Measurements from ENCODE around the gene LDB2. TPM values are rescaled to one million over a fixed set of nuclear protein-coding genes. Genes with fewer than 3 reads are reported as not detected.

The LDB2 gene
- total RNA-seq, 2 donors from 2014 or later = 30.3 to 45.4 TPM

DNA sequence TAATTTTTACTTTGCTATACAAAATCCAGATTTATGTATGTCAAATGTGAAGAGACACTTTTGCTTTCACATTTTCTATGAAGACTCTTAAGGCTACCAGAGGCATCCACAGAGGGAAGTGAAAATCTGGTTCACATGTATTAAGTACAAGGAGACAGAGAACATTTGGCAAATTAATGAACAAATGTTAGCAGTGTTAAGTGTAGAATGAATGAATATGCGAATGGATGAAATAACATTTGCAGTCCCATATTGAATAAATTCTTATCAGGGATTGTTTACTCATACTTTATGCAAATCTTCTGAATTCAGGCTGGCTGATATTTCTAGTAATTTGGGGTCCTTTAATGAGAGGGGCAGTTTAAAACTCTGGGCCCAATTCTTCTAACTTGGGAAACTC is 159.9 kb downstream of the LDB2 start:
- no peak for ATAC-seq
- DNase-seq = no peak
- intact Hi-C loops (cut with DNase I) = no loop called here

DNA sequence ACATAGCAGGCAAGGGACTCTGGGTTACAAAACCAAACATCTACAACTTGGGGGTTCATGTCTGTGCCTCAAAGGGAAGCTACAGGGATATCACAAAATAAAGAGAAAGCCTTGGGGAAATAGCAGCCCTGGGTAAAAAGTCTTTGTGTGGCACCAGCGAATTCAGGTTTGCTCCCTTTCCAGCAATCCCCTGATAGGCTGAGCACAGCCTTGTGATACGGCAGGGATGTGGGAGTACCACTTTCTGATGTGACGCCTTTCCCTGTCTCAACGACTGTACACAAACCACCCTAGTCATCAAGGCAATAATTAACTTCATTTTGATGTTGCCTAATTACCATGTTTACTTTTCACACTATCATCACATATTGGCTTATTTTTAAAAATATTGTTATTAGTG is 164.9 kb downstream of the LDB2 start:
- ATAC-seq = no peak
- intact Hi-C loops (cut with DNase I) = no loop called here

DNA sequence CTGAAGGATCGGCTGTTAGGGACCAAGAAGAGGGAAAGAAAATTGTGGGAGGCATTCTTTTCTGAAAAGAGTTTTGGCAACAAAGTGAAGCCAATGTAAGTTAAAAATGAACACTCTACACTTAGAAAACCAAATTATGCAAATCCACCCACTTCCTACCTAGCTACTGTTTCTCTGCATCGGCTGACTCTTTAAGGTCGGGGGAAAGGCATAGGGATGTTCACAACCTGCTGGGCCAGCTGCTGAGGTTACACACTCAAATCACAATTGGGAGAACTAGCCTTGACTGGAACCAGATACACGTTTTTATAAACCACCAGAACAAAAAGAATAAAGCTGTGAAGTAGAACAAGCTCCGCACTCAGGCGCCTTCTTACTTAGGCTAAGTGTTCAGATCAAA is 165.7 kb downstream of the LDB2 start:
- DNase-seq (no peak), ATAC-seq (no peak)
- intact Hi-C loops (cut with DNase I) = no loop called here

More for the DNA sequence above, 164.9 kb downstream of the LDB2 start:
- no peak for DNase-seq

DNA sequence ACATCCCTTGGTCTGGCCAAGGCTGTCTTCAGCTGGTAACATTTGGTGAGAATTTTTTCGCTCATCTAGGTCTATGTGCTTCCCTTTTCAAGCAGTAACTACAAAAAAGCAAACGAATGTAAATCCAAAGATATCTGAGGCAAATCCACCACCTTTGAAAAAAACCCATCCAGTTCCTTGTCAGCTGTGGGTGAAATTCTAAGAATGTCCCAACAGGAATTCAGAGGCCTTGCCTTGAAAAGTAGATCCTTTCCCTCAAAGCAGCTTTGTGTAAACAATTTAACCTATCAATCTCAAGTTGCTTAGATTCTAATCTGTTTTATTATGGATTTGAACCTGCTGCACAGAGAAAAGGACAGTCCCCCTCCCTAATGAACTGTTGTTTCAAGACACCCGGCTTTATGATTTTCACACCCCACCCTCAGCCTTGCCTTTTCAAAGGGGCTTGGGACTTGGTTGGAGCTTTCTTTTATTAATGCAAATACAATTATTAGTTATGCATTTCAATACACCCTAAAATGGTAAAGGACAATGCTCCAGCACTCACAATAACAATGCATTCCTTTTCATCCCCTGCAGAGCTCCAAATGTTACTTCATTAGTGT is 166.6 kb downstream of the LDB2 start:
- ATAC-seq = no peak
- no peak for DNase-seq
- intact Hi-C loops (cut with DNase I) = no loop called here

DNA sequence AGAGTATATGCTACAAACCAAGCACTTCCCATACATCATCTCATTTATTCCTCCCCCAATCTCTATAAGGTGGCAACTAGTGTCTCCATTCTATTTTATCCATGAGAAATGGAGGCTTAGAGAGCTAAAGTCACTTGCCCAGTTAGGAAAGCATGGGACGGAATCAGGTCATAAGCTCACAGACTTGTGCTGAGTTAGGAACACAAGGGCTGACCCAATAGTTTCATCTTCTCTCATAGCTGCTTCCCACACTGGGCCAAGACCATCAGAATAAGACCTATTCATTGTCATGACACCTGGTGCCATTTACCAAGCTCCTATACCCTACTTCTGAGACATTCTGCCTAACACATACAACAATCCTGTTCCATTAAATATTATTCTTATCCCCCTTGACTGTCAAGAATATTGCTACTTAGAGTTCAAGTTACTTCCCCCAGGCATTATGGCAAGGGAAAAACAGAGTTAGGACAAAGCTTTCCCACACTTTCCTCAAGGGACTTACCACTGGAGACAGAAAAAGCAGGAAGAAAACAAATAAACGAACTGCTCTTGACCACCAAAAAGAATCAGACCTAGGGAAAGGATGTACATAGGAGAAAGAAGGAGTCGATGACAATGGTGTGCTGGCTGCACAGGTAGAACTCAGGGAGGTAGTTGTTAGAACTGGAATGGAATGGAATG is 167.8 kb downstream of the LDB2 start:
- DNase-seq (no peak), ATAC-seq (no peak)
- intact Hi-C loops (cut with DNase I) = no loop called here

DNA sequence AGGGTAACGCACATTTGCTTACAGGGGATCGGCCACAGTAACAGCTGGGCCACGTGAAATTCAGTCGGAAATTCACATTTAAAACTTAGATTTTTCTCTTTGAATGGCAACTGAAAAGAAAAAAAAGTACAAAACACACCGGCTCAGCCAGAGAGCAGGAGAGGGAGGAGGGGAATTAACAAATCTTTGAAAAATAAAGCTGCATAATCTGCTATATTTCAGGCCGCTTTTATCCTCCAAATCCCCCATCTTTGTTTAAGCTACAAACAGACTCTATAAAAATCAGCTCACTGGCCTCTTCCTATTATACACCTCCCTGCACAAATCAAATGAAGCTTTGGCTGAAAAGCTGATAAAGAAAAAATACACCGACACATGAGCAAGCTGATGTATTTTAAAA is 169.1 kb downstream of the LDB2 start:
- ATAC-seq (no peak), DNase-seq (no peak)
- intact Hi-C loops (cut with DNase I) = no loop called here

DNA sequence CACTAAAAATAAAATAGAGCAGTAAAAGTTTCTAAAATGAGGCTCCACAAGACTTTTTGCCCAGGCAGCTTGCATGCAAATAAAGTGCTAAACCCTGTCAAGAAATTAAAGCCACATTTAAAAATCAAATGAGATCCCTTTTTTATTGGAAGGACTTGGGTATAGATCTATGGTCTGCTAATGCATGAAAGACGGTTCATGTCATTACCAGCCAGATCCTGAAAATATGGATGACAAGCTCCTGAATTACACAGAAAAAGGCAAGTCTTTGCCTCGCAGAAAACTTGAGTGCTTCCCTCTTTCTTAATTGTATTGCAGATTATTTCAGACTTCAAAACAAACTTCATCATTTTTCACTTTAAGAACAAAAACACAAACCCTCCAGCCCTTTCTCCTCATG is 169.6 kb downstream of the LDB2 start:
- intact Hi-C loops (cut with DNase I) = no loop called here
- ATAC-seq (no peak), DNase-seq (no peak)

DNA sequence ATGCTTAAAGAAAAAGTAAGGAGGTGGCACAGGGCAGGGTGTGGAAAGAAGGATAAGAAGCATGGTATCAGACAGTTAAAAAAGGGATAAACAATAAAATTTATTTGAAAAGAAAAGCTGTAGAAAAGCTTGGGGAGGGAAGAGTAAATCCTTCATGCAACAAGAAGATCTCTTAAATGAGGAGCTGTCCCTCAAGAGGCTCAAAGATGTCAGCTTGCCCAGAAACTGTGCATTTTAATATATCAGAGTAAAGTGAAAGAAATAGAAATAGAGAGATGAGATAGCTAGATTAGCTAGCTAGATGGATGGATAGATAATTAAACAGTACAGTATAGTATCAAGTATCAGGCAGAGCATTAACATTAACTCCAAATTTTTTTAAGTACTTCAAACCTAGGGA is 170.3 kb downstream of the LDB2 start:
- intact Hi-C loops (cut with DNase I) = no loop called here
- ATAC-seq = no peak
- DNase-seq = no peak

DNA sequence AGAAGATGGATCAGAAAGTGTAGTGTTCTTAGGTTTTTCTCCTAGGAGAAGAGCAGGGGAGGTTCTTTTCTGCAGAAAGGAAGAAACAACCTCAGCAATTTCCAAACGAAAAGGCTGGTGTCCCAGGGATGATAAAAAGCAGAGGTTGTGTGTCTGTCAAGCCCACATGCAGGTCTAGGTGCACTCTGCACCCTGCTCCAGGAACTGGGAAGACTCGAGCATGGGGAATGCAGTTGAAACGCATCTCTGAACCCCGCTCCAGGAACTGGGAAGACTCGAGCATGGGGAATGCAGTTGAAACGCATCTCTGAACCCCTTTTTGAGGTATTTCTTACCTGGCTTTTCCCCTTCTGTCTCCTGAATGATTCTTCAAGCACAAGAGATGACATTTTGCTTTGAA is 171.2 kb downstream of the LDB2 start:
- DNase-seq (no peak), ATAC-seq (no peak)
- intact Hi-C loops (cut with DNase I) = no loop called here

DNA sequence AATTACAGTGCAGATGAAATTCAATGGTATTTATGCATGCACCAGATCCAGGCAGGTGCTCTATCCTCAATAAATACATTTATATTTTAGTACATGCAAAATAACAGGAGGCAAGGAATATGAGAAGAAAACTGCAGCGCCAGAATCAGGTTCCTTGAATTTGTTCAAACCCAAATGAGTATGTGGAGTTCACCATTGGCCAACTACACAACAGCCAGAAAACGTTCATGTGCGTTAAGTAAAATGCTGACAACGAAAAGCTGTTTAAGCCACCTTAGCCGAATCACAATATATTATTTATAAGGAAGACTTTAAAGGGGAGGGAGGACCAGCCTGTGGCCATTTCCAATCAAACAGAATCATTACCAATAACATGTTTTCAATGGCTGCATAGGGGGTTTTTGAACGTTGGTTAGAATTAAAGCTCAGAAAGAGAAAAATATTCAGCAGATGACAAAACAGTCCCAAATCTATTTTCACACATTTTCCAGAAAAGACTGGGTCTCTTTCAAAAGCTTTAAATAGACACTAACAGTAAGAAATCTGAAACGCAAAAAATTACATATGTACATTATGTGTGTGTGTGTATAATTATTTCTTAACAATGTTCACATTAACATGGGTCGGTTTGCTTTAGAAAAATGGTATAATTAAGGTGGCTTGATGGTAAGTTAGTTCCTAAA is 171.9 kb downstream of the LDB2 start:
- DNase-seq = no peak
- intact Hi-C loops (cut with DNase I) = no loop called here
- ATAC-seq = no peak

DNA sequence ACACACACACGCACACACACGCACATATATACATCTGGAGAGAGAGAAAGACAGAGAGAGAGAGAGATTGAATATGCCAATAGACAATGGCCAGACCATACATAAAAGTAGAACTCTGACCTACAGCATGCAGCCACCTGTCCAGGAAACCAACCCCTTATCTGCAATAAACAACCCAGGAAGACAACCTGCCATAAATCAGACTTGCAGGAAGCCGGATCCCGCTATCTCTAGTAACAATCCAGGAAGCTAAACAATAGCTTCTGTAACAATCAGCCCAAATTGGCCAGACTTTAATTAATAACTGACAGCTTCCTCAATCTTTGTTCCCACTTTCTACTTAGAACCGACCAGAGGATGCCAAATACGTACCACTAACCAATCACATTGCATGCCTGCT is 173.2 kb downstream of the LDB2 start:
- no peak for DNase-seq
- intact Hi-C loops (cut with DNase I) = no loop called here
- ATAC-seq = no peak

DNA sequence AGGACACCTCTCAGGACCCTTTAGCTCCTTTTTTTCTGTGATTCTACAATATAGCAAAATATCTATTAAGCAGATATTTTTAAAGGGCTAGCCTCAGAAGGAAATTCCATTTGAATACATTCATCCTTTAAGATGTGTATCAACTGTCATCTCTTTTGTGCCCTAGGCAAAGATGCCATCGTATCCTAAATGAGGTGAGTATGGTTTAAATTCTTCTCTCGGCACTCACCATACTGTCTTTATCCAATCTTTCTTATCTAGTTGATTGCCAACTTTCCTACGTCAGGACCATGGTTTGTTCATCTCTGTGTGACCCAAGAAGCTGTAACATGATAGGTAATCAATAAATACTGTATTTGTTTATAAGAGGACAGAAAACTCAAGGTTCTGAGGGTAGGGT is 176.0 kb downstream of the LDB2 start:
- intact Hi-C loops (cut with DNase I) = no loop called here
- ATAC-seq = no peak
- DNase-seq = no peak

DNA sequence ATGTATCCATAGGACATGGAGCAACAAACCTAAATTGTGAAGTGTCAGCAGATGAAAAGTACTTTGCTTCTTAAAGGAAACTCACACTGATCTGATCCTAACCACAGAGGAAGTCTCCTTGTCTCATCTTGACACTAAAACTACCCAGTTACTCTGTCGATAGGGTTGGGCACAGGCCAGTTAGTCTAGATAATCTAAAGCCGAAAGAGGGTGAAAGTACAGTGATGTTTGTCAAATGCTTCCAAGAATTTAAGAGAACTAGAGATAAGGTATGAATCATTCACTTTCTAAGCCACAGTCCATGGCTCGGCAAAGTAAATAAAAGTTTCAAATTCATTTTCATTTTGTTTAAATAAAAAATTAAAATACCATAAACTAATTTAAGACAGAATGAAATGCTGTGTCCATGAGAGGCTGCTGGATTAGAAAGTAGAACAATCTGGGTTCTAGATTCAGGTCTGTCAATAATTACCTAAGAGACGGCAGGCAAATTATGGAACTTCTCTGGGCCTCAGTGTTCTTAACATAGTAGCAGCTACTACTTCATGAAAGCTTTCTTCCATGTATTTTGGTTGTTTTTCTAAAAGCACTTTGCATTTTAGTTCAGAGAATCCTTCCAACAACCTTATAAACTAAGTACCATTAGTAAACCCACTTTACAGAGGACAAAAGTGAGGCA is 176.7 kb downstream of the LDB2 start:
- intact Hi-C loops (cut with DNase I) = no loop called here
- peak; percentile 40 for DNase-seq
- peak; percentile 50 to 84 for ATAC-seq

DNA sequence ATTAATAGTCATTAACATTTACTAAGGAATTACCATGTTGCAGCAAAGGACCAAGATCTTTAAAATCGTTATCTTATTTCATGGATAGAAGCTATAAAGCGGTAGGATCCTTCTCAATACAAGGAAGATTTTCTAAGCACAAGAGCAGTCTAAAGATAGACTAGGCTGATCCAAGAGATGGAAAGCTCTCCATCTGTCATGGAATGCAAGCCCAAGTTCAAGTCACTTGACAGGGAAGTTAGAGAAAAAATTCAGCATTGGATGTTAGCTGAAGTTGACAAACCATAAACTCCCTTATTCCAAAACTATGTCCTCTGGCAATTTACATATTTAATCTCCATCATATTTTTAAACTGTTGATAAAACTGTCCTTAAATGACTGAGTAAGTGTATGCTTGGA is 177.7 kb downstream of the LDB2 start:
- intact Hi-C loops (cut with DNase I) = no loop called here
- DNase-seq (no peak), ATAC-seq (no peak)

DNA sequence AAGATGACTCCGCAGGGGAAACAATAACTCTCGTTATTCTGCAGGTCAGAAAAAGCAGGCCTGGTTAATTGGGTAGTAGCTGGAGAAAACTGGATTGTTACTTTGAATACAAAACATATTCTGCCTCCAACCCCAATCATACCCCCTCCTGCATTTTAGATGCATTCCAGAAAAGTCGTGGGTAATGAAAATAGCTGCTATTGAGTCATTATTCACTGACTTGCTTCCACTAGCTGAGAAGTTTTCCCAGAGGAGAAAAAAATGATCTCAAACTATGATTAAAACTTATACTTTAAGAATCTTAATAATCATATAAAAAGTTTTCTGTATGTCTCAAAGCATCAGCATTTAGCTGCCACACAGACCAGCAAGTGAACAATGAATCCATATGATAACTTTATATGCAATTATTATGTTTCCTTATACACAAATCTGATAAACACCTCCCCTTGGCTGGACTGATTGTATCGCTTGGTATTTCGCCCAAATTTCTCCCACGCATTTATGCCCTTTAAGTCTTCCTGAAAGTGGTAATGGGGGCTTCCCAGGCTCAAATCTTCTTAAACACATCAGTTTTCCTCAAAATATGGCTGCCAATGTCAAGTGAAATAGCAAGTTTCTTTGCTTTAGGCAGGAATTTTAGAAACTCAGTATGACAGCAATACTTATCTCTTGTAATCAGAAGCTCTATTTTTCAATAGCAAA is 181.0 kb downstream of the LDB2 start:
- intact Hi-C loops (cut with DNase I) = no loop called here

DNA sequence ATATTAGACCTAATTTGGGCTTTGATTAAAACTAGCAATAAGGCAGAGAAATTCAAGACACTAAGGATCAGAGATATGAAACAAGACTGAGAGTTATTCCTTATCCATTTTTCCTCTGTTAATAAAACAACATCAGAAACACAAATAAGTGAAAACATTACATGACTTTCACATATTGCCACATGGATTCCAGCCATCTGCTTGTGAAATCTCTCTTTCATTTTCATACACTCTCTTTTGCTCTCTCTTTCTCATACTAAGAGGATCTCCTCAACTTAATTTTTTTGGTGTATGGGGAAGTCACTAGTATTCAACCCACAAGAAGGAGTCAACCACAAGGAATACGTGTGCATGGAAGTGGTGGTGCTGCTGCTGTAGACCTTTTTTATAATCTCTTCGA is 183.0 kb downstream of the LDB2 start:
- ATAC-seq = no peak
- intact Hi-C loops (cut with DNase I) = no loop called here

More for the DNA sequence above, 181.0 kb downstream of the LDB2 start:
- ATAC-seq = no peak
- no peak for DNase-seq

DNA sequence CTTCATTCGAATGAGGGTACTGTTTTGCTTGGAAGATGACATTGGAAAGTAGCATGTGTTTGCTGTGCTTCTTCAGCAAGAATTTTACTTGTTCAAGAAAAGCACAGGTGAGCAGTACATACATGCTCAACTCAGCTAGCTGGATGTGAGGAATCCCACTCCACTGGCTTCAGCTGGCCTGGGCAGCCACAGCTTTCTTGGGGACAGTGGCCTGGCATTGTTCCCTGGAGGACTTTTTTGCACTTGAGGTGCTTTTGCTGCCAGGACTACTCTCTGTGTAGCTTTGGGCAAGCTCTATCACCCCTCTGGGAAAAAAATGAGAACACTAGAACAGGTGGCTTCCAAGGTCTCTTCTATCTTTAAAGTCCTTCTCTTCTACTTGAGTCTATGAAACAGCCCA is 184.3 kb downstream of the LDB2 start:
- no peak for ATAC-seq
- intact Hi-C loops (cut with DNase I) = no loop called here
- DNase-seq = no peak

More for the DNA sequence above, 183.0 kb downstream of the LDB2 start:
- DNase-seq = no peak

DNA sequence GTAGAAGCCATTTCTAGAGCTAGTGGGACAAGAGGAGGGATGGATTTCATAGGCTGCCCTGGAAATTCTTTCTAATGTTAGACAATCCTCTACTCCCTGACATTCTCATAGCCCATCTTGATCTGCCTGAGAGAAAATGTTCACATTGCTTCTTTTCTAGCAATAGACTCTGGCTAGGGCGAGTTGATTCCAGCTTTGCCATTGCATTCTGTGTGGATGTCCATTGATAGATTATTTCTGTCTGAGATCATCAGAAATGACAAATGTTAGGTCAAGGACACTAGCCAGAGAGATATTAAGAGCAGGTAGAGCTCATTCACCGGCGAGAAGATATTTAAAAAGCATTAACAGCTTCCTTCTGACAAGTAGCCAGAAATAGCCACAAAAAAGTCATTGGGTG is 184.7 kb downstream of the LDB2 start:
- ATAC-seq (no peak), DNase-seq (no peak)
- intact Hi-C loops (cut with DNase I) = no loop called here

DNA sequence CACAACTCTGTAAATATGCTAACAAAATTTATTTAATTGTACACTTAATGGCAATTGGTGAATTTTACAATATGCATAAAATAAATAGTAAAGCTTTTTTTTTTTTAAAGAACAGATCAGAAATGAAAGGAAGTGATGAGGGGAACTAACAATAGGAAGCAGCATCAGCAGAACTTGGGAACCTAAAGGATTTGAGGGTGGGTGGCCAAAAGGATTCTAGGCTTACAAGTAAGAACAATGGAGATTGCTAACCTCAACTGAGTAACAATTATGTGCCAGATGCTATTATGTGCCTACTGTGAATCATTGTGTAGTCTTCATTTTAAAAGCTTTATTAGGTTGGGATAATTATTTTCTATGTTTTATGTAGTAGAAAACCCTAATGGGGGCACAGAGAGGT is 185.2 kb downstream of the LDB2 start:
- intact Hi-C loops (cut with DNase I) = no loop called here
- no peak for DNase-seq
- ATAC-seq = no peak

DNA sequence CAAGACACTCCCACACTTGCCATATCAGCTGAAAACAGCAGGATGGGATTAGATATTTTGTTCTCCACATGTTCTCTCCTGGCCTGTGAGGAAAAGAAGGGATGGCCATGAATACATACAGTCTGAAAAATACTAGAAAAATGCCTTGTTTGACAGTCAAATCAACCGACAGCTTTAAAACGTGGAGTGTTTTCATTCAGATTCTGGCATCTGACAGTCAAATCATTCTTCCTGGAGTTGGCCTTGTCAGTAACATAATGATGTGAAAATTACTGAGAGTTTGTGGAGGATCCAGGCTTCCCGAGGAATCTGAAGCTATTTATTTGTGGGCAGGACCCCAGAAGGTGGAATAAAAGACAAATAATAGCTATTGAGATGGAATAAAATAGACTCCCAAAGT is 188.2 kb downstream of the LDB2 start:
- DNase-seq = no peak
- intact Hi-C loops (cut with DNase I) = no loop called here
- no peak for ATAC-seq

Data from left cardiac atrium (tissue), 4 donors.